ENCODE data around the gene NTMT1.
A peak's percentile ranks its signal among the peaks of the same experiment; 100 is the strongest.
"Not testable (repeated sequence)": the region's sequence is repeated elsewhere in the genome, so short reads cannot be mapped to it uniquely, and the experiment has no call there.

The NTMT1 gene

GRCh38 chr9:129626079-129626624 lies at the start of gene NTMT1:
NTMT1 (plus strand) TSS chr9:129626163; CDS start chr9:129632704, 6,541 bp downstream.
- DNase-seq = peak; percentile 84

- no peak for DNase-seq
Measured at GRCh38 chr9:129576546-129577543, 49.1 kb upstream of the NTMT1 start.

- no peak for DNase-seq
Measured at GRCh38 chr9:129579294-129579693, 46.7 kb upstream of the NTMT1 start.

GRCh38 chr9:129580211-129580915 lies 45.6 kb upstream of the NTMT1 start:
- DNase-seq = peak; percentile 33

GRCh38 chr9:129581505-129582189 lies 44.3 kb upstream of the NTMT1 start:
- DNase-seq = no peak

- peak; percentile 45 for DNase-seq
Measured at GRCh38 chr9:129582855-129583254, 43.1 kb upstream of the NTMT1 start.

- DNase-seq = no peak
Measured at GRCh38 chr9:129583308-129584038, 42.5 kb upstream of the NTMT1 start.

- peak; percentile 71 for DNase-seq
Measured at GRCh38 chr9:129584136-129584535, 41.8 kb upstream of the NTMT1 start.

- no peak for DNase-seq
Measured at GRCh38 chr9:129585352-129585751, 40.6 kb upstream of the NTMT1 start.

- DNase-seq = no peak
Measured at GRCh38 chr9:129586245-129586644, 39.7 kb upstream of the NTMT1 start.

GRCh38 chr9:129586685-129587084 lies 39.3 kb upstream of the NTMT1 start:
- peak; percentile 16 for DNase-seq

GRCh38 chr9:129587487-129588262 lies 38.3 kb upstream of the NTMT1 start:
- no peak for DNase-seq

GRCh38 chr9:129590466-129590865 lies 35.5 kb upstream of the NTMT1 start:
- DNase-seq = no peak

- no peak for DNase-seq
Measured at GRCh38 chr9:129591916-129592315, 34.0 kb upstream of the NTMT1 start.

- DNase-seq = not testable (repeated sequence)
Measured at GRCh38 chr9:129592790-129593189, 33.2 kb upstream of the NTMT1 start.

- DNase-seq = no peak
Measured at GRCh38 chr9:129594632-129595031, 31.3 kb upstream of the NTMT1 start.

GRCh38 chr9:129595311-129595741 lies 30.6 kb upstream of the NTMT1 start:
- DNase-seq = no peak

GRCh38 chr9:129595903-129596540 lies 29.9 kb upstream of the NTMT1 start:
- DNase-seq = no peak

GRCh38 chr9:129596541-129597331 lies 29.2 kb upstream of the NTMT1 start:
- no peak for DNase-seq

All from CD4-positive, alpha-beta T cell treated with Interleukin-4 for 4 hours (primary cell).